Measurements from ENCODE around the gene GABRG3.

DNA sequence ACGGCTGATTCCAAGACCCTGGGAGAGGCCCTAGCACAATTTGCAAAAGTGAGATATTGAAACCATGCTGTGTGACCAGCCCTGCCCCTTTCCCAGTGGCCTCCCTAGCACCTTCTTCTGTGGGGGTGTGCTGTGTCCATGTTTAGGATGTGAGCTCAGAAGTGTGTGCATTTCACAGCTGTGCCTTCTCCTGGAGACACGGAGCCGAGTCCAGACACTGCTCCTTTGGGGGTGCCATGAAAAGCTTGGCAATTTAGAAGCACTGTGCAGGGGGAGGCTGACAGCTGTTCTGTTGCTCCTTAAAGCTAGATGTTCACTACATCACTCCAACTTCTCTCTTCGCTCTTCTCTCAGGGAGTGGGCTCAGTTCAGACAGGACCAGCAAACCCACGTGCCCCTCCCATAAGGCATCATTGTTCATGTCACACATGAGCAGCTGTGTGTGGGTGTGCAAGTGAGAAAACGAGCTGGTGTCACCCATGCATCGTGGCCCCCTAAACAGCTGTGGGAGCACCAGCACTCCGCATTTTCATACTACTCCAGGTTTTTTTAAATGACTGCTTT is 492.6 kb downstream of the GABRG3 start:
- TF ChIP-seq SIN3A (IDR thresholded peaks at IDR 0.05; ENCODE audit: borderline replicate concordance, insufficient read depth, low read length) (no peak), TAF1 (IDR thresholded peaks at IDR 0.05; ENCODE audit: borderline replicate concordance, insufficient read depth, low read length) (no peak), POLR2AphosphoS5 (IDR thresholded peaks at IDR 0.05; ENCODE audit: low read depth, low read length) (no peak)
- TF ChIP-seq, protein P1, sequence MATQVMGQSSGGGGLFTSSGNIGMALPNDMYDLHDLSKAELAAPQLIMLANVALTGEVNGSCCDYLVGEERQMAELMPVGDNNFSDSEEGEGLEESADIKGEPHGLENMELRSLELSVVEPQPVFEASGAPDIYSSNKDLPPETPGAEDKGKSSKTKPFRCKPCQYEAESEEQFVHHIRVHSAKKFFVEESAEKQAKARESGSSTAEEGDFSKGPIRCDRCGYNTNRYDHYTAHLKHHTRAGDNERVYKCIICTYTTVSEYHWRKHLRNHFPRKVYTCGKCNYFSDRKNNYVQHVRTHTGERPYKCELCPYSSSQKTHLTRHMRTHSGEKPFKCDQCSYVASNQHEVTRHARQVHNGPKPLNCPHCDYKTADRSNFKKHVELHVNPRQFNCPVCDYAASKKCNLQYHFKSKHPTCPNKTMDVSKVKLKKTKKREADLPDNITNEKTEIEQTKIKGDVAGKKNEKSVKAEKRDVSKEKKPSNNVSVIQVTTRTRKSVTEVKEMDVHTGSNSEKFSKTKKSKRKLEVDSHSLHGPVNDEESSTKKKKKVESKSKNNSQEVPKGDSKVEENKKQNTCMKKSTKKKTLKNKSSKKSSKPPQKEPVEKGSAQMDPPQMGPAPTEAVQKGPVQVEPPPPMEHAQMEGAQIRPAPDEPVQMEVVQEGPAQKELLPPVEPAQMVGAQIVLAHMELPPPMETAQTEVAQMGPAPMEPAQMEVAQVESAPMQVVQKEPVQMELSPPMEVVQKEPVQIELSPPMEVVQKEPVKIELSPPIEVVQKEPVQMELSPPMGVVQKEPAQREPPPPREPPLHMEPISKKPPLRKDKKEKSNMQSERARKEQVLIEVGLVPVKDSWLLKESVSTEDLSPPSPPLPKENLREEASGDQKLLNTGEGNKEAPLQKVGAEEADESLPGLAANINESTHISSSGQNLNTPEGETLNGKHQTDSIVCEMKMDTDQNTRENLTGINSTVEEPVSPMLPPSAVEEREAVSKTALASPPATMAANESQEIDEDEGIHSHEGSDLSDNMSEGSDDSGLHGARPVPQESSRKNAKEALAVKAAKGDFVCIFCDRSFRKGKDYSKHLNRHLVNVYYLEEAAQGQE (IDR thresholded peaks at IDR 0.05; ENCODE audit: insufficient read depth in 1 of 2, low read depth in 2 of 2, low read length in 2 of 2) = no peak

All from PFSK-1 (cell line).